IgD-negative memory B cell (primary cell): Measurements from ENCODE around the gene RELN. TPM values are rescaled to one million over a fixed set of nuclear protein-coding genes. Genes with fewer than 3 reads are reported as not detected.

Source experiments
- H3K27ac Mint-ChIP-seq, 3 donors: one replicate each; pipeline ENCODE4 v1.8.0; 2020 to 2022; ENCODE audit warnings: mild to moderate bottlenecking in 3 of 3, mixed read lengths in 3 of 3, moderate library complexity in 1 of 3
- H3K27me3 Mint-ChIP-seq: one replicate; pipeline ENCODE4 v1.8.0; 2021; ENCODE audit warnings: mixed read lengths
- H3K36me3 Mint-ChIP-seq: one replicate; pipeline ENCODE4 v1.8.0; 2020; ENCODE audit warnings: mild to moderate bottlenecking, mixed read lengths
- H3K4me1 Mint-ChIP-seq, 3 donors: one replicate each; pipeline ENCODE4 v1.8.0; 2020 to 2022; ENCODE audit warnings: mixed read lengths in 3 of 3, mild to moderate bottlenecking in 1 of 3
- H3K4me3 Mint-ChIP-seq, 4 donors: one replicate each; pipeline ENCODE4 v1.8.0; 2020 to 2022; ENCODE audit warnings: mild to moderate bottlenecking in 4 of 4, mixed read lengths in 4 of 4, moderate library complexity in 3 of 4
- H3K9me3 Mint-ChIP-seq, 3 donors: one replicate each; pipeline ENCODE4 v1.8.0; 2020 to 2021; ENCODE audit warnings: mixed read lengths in 3 of 3, mild to moderate bottlenecking in 1 of 3
- polyA plus RNA-seq: library from polyadenylated mRNA; unstranded; fragments of 300-500 nt; fragmentation: Illumina TruSeq; gene quantifications from one replicate; pipeline ENCODE4 v1.2.3, GENCODE V29; 2021

The RELN gene
- polyA plus RNA-seq, 1 donor from 2014 or later: not detected

DNA sequence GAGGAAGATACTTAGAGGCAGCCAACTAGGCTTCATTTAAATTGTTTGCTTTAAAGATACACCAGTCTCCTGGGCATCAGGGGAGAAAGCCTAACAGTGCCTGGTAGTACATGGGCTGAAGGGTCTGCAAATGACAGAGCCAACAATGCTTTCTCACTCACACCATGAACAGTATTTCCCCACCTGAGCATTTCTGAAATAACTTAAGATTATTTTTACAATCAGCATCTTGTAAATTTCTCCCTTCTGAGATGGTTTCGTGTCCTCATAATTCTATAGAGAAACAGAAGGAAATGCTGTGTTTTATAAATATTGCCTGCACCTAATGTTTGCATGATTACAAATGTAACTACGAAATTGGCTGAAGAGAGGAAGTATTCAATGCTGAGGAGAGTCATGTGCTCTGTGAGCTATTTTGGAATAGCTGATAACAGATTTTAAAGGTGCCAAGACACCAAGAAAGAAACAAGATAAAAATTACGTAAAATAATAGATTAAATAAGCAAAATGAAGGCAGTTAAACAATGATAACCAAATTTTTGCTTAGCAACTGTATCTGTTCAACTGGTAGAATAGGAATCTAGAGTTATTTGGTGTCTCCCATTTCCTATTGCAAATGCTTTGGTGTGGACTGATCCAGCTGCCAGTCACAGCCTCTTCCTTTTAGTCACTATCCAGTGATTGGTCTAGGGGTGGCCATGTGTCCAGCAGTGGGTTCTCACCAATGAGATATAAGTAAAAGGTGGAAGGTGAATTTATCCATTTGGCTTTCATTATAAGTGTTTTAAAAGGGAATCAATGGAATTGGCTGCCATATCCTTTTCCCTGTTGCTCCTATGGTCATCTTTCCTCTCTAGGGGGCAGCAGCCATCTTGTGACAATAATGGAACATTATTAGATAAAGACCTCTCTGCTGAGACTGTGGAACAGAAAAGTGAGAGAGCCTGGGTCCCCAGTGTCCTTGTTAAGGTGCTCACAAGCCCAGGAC lies 375.5 kb downstream of the RELN start:
- Mint-ChIP-seq H3K27me3 (no peaks in the 10 kb centered on the region), H3K27ac (no peak overlapping the region), H3K4me1 (peaks cover 0 to 2% (median 1%) of the 10 kb centered on the region in 3 donors), H3K4me3 (no peak overlapping the region), H3K9me3 (peaks cover 0 to 2% (median 0%) of the 10 kb centered on the region in 3 donors), H3K36me3 (no peaks in the 10 kb centered on the region)

DNA sequence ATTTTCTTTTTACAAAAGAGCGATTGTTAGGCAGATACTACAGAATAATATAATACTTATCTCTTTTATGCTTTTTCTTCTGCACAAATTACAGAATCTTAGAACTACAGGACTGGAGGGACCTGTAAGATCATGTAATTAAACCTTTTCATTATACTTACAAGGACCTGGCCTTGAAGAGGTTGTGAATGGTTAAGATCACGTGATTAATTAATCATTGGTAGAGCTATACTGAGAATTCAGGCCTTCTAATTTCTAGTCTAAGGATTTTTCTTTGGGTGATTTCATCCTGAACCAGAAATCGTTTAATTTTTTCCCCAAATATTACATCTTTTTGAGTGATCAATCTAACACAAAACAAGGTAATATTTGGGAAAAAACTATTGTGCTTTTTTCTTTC lies 379.7 kb downstream of the RELN start:
- Mint-ChIP-seq H3K27ac (no peak overlapping the region), H3K9me3 (peaks cover 0 to 2% (median 1%) of the 10 kb centered on the region in 3 donors), H3K4me1 (peaks cover 0 to 2% (median 1%) of the 10 kb centered on the region in 3 donors), H3K27me3 (no peaks in the 10 kb centered on the region), H3K4me3 (no peak overlapping the region), H3K36me3 (no peaks in the 10 kb centered on the region)

DNA sequence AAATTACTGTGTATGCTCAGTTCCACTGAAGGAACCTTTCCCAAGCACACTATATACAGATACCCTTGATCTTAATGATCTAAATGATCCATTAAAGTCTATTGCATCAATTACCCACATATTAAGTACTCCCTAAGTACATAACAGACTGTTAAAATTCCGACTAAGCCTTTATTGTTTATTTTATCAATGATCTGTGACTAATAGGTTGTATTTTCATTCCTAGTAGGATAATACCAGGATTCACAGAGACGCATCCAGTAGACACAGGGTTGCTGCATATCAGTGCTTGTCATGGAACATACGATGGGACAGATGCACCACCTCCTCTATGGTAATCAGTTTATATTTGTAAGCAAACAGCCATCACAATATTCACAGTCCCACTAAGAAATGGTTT lies 383.8 kb downstream of the RELN start:
- no peaks in the 10 kb centered on the region for H3K4me1 Mint-ChIP-seq
- no peak overlapping the region for H3K27ac Mint-ChIP-seq
- H3K36me3 Mint-ChIP-seq: no peaks in the 10 kb centered on the region
- no peak overlapping the region for H3K4me3 Mint-ChIP-seq
- H3K9me3 Mint-ChIP-seq: peaks cover 0 to 1% (median 0%) of the 10 kb centered on the region in 3 donors
- no peaks in the 10 kb centered on the region for H3K27me3 Mint-ChIP-seq

DNA sequence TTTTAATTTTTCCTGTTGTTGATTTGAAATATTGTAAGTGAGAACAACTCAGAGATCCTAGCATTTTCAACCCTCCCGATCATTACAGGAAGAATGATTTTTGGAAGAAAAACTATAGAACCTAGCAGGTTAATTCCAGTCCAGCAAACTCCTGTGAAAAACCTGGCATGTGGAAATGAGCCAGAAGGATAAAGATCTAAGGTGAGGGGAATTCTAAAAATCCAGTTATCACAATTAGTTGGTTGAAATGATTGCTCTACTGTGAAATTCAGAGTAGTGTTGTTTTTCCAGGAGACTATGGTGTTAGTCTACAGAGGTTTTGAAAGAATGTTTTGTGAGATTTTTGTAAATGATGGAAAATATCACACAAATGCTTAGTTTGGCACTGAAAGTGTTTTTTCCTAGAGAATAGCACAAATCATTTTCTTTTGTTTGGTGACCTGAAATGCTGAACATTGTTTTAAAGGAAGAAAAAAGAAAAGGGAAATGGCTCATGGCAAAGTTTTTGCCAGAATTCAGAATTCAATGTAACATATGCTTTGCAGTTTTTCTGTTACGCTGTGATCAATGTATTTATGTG lies 391.0 kb downstream of the RELN start:
- H3K4me1 Mint-ChIP-seq: no peaks in the 10 kb centered on the region
- no peaks in the 10 kb centered on the region for H3K36me3 Mint-ChIP-seq
- no peaks in the 10 kb centered on the region for H3K9me3 Mint-ChIP-seq
- H3K27ac Mint-ChIP-seq: no peak overlapping the region
- H3K27me3 Mint-ChIP-seq: peaks cover 12% of the 10 kb centered on the region
- no peak overlapping the region for H3K4me3 Mint-ChIP-seq

DNA sequence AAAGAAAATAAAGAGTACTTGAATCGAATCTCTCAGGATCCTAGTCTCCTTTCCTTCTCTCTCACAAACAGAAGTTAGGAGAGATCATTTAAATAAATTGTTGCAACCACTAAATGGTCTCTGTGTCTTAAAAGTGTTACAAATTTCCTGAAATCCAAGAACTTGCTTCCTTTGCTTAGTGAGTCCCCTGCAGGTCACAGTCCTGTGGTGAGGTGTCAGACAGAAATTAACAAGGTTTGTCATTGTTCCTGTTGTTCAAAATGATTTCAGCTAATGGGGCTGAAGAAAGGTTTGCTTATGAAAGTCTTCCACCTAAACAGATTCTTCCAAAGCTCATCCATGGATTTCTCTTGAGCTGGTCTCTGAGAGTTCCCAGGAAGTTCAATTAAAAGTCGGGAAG lies 391.9 kb downstream of the RELN start:
- H3K27ac Mint-ChIP-seq: no peak overlapping the region
- no peaks in the 10 kb centered on the region for H3K36me3 Mint-ChIP-seq
- H3K9me3 Mint-ChIP-seq: no peaks in the 10 kb centered on the region
- peaks cover 12% of the 10 kb centered on the region for H3K27me3 Mint-ChIP-seq
- no peaks in the 10 kb centered on the region for H3K4me1 Mint-ChIP-seq
- H3K4me3 Mint-ChIP-seq: no peak overlapping the region

DNA sequence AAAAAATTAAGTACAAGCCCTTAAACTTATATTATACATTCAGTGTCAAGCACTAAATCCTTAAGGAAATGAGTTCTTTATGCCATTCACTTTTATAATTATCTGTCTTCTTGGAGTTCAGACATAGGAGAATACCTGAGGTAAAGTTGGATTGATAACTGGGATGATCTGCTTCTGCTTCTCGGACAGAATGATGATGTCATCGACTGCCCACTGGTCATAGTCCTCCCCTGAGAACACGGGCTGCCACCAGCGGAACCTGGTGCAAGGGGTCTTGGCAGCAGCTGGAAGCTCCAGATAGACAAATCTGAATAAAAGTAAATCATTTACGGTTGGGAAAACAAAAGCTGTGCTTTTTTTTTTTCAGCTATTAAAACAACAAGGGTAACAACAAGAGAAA lies 395.3 kb downstream of the RELN start:
- Mint-ChIP-seq H3K4me3 (no peak overlapping the region), H3K36me3 (no peaks in the 10 kb centered on the region), H3K27ac (no peak overlapping the region), H3K4me1 (no peaks in the 10 kb centered on the region), H3K27me3 (peaks cover 7% of the 10 kb centered on the region), H3K9me3 (no peaks in the 10 kb centered on the region)

DNA sequence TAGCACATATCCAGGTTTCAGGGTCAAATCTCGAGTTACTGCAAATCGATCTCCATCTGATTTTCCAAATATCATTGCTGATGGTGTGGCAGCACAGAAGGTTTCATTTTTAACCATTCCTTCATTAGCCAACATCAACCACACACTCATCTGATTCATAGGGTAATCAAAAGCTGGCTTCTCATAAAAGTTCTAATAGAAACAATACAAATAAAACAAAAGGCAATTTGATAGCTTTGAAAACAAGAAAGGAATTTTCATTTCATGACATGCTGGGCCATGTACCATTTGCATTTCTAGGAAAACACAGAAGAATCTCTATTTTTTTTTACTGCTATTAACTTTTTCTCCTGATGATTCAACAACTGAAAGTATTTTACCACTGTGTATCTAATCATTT lies 395.8 kb downstream of the RELN start:
- H3K4me3 Mint-ChIP-seq: no peak overlapping the region
- peaks cover 7% of the 10 kb centered on the region for H3K27me3 Mint-ChIP-seq
- no peak overlapping the region for H3K27ac Mint-ChIP-seq
- H3K9me3 Mint-ChIP-seq: no peaks in the 10 kb centered on the region
- no peaks in the 10 kb centered on the region for H3K36me3 Mint-ChIP-seq
- H3K4me1 Mint-ChIP-seq: no peaks in the 10 kb centered on the region

DNA sequence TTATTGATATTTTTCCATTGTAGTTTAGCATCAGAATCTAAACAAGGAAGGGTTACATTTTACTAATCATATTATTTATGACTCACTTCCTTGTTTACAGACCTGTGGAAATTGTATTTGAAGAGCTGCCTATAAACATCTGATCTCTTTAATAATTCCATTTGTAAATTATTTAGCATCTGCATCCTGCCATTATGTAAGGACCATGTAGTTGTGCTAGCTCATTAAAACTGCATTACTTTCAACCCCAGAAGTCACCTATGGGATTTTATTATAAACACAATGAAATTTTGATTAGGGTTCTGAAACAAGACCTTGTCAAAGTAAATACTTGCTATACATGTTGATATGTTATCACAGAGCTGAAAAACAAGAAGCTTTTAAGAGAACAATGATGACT lies 396.6 kb downstream of the RELN start:
- Mint-ChIP-seq H3K36me3 (no peaks in the 10 kb centered on the region), H3K4me1 (no peaks in the 10 kb centered on the region), H3K27me3 (peaks cover 6% of the 10 kb centered on the region), H3K27ac (no peak overlapping the region), H3K4me3 (no peak overlapping the region), H3K9me3 (no peaks in the 10 kb centered on the region)

DNA sequence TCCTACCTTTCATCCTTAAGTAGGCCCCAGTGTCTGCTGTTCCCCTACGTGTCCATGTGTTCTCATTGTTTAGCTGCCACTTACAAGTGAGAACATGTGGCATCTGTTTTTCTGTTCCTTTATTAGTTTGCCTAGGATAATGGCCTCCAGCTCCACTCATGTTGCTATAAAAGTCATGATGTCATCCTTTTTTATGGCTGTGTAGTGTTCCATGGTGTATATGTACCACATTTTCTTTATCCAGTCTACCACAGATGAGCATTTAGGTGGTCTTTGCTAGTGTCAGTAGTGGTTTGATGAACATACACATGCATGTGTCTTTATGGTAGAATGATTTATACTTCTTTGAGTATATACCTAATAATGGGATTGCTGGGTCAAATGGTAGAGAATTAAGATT lies 397.3 kb downstream of the RELN start:
- H3K9me3 Mint-ChIP-seq: no peaks in the 10 kb centered on the region
- H3K4me3 Mint-ChIP-seq: no peak overlapping the region
- no peaks in the 10 kb centered on the region for H3K4me1 Mint-ChIP-seq

DNA sequence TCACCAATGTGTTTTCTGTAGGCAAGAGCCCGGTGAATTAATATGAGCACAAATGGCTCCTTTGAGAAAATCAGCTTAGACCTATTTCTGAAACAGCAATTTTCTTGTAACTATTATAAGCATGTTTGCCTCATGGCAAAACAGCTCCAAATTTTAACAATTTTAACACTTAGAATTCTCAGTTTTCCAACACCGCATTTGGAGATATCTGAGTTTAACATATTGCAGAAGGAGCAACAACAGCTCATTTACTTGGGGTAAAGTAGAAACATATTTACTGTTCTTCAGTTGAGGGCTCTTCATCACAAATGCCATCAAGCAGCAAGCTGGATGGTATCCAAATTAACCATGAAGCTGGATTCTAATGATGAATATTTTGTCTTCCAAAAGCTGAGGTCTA lies 409.4 kb downstream of the RELN start:
- no peak overlapping the region for H3K4me3 Mint-ChIP-seq

More for the DNA sequence above, 397.3 kb downstream of the RELN start:
- Mint-ChIP-seq H3K27ac (no peak overlapping the region), H3K27me3 (peaks cover 5% of the 10 kb centered on the region), H3K36me3 (no peaks in the 10 kb centered on the region)

DNA sequence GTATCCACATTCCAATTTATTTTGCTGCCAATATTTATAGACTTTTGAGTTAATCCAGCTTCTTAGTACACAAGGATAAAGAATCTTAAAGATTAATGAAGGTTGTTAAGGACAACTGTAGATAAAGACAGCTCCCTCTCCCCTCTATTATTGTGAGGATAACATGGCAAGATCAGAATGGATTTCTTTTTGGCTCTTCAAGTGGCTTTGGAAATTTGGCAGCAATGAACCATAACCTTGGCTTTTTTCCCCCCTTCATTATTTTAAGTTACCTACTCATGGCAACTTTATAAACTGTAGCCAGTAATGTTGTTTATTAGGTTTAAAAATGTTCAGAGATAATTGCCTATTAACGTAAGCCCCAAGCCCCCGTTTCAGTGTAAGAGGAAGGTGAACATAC lies 412.4 kb downstream of the RELN start:
- H3K27me3 Mint-ChIP-seq: no peaks in the 10 kb centered on the region
- H3K4me1 Mint-ChIP-seq: peaks cover 0 to 2% (median 0%) of the 10 kb centered on the region in 3 donors

More for the DNA sequence above, 409.4 kb downstream of the RELN start:
- H3K9me3 Mint-ChIP-seq: no peaks in the 10 kb centered on the region
- no peaks in the 10 kb centered on the region for H3K36me3 Mint-ChIP-seq
- H3K4me1 Mint-ChIP-seq: no peaks in the 10 kb centered on the region
- peaks cover 3% of the 10 kb centered on the region for H3K27me3 Mint-ChIP-seq
- no peak overlapping the region for H3K27ac Mint-ChIP-seq

DNA sequence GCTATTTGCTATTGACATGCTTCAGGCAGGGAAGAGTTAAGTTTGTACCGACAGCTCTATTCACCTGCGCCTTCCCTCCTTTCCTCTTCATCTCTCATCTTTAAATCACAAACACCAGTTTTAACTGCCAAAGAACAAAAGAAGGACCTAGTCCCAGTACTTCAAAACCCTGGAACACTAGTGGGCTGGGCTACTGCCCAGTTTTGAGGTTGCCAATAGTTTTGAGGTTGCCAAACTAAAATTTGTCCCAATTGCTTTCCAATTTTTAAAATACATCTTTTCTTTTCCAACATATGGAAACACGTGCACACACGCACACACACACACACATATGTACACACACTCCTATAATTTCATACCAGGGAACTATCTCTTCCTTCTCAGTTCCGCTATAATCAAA lies 412.8 kb downstream of the RELN start:
- Mint-ChIP-seq H3K27ac (no peak overlapping the region), H3K27me3 (no peaks in the 10 kb centered on the region), H3K36me3 (no peaks in the 10 kb centered on the region), H3K4me1 (peaks cover 0 to 2% (median 0%) of the 10 kb centered on the region in 3 donors), H3K4me3 (no peak overlapping the region), H3K9me3 (no peaks in the 10 kb centered on the region)

More for the DNA sequence above, 412.4 kb downstream of the RELN start:
- H3K9me3 Mint-ChIP-seq: no peaks in the 10 kb centered on the region
- no peak overlapping the region for H3K27ac Mint-ChIP-seq
- H3K4me3 Mint-ChIP-seq: no peak overlapping the region
- H3K36me3 Mint-ChIP-seq: no peaks in the 10 kb centered on the region

DNA sequence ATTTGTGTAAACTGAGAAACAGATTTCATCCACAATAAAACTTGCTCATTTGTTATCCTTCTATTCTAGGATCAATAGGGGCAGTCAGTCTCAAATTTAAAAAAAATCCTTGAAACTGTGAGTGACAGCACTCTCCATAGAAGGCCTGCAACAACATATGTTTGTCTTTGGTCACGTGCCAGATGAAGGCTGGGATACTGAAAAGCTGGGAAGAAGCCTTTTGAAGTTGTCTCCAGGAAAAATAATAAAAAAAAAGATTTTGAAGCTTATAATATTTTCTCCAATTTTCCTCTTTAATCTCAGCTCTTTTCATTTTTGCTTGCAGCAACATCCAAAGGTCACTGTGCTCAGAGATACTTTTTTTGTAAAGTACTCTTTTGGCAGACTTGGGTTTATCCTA lies 414.9 kb downstream of the RELN start:
- Mint-ChIP-seq H3K4me1 (peaks cover 0 to 2% (median 0%) of the 10 kb centered on the region in 3 donors), H3K4me3 (no peak overlapping the region), H3K9me3 (no peaks in the 10 kb centered on the region), H3K27ac (no peak overlapping the region), H3K27me3 (no peaks in the 10 kb centered on the region), H3K36me3 (no peaks in the 10 kb centered on the region)

DNA sequence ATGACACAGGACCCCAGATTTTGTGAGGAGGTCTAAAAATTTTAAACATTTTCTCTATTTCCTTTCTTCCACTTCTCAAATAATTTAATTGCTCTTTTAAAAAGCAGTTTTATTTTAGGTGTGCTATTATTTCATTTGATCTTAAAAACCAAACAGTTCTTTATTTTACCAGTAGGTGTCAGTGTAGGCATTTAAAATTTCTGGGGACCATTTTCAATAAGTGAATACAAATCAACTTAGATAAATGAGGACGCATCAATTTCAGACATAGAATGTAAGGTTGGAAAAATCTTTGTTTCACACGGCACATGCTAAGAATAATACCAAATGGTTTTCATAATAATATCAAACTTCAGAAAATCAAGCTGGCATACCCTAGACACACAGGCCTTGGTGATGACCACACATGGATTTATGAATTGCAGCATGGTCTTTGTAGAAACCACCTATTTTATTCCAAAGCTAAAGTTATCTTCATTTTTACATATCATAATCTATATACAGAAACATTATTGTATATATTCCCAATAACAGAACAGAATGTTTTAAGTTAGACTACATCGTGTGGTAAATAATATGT lies 415.9 kb downstream of the RELN start:
- H3K4me3 Mint-ChIP-seq: no peak overlapping the region
- no peaks in the 10 kb centered on the region for H3K9me3 Mint-ChIP-seq
- no peak overlapping the region for H3K27ac Mint-ChIP-seq
- H3K27me3 Mint-ChIP-seq: no peaks in the 10 kb centered on the region
- no peaks in the 10 kb centered on the region for H3K36me3 Mint-ChIP-seq
- H3K4me1 Mint-ChIP-seq: peaks cover 0 to 2% (median 0%) of the 10 kb centered on the region in 3 donors

DNA sequence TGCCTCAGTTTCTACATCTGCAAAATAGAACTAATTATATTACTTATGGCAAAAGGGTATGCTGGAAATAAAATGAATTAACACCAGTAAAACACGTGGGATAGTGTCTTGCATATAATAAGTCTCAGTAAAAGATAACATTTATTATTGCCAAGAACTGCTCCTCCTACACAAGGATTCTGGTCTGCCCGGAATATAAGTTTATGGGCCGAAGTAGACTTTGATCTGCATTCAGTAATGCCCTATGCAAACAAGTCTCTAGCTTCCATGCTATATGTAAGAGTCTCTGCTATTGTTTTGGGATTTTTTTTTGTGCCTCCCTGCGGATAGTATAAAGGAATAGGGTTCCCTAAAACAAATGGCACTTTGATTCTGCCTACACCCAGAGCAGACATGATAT lies 417.9 kb downstream of the RELN start:
- no peaks in the 10 kb centered on the region for H3K36me3 Mint-ChIP-seq
- H3K9me3 Mint-ChIP-seq: no peaks in the 10 kb centered on the region
- H3K27me3 Mint-ChIP-seq: no peaks in the 10 kb centered on the region
- H3K4me3 Mint-ChIP-seq: no peak overlapping the region
- no peak overlapping the region for H3K27ac Mint-ChIP-seq
- peaks cover 0 to 2% (median 0%) of the 10 kb centered on the region in 3 donors for H3K4me1 Mint-ChIP-seq
